HCT116 (cell line): ENCODE results near the gene REN. TPM values are rescaled to one million over a fixed set of nuclear protein-coding genes. Genes with fewer than 3 reads are reported as not detected.

ENCODE experiments used
- ATAC-seq: fragments of 200-7000 bp; cut with Tn5 transposase; 2 replicates; pipeline ENCODE4 v1.9.1; 2020; ENCODE audit warnings: mild to moderate bottlenecking, moderate library complexity
- BruUV-seq: library from RNA; stranded (reverse); fragments of 400-500 nt; replicated peaks from 2 replicates; lab custom pipeline; 2021; lab: Mats Ljungman, UMichigan
- CTCF ChIA-PET: fragments of 300-600 bp; sonication (Branson Sonifier 250); formaldehyde crosslinking; loops from one replicate; lab custom pipeline; 2021; ENCODE audit warnings: antibody characterized with exemption; lab: Charles Lee
- POLR2A ChIA-PET: fragments of 300-600, 350-600 bp; sonication (Branson Sonifier 250); formaldehyde crosslinking; loops from one replicate; lab custom pipeline; 2021; ENCODE audit warnings: antibody characterized with exemption; lab: Charles Lee
- RAD21 ChIA-PET, 2 experiments: fragments of 300-600 bp; sonication (Branson Sonifier 250); formaldehyde crosslinking; loops; one replicate each; lab custom pipeline; 2023; ENCODE audit warnings: low total read pairs in 2 of 2; ENCODE audit not compliant: uncharacterized antibody in 2 of 2, unreplicated experiment in 2 of 2, low non-redundant PET in 1 of 2; lab: Charles Lee
- DNase-seq: peaks from one replicate; pipeline ENCODE4 v3.0.0-alpha.2; 2010; ENCODE audit warnings: low read depth, low spot score
- H2AFZ ChIP-seq: fragments of 200-600 bp; shearing (Covaris generic), sonication (generic); 2 replicates; pipeline ENCODE4 v1.6.1; 2017; ENCODE audit warnings: low read depth, mixed run types, mixed read lengths, antibody characterized with exemption, low read length; ENCODE audit not compliant: poor library complexity, severe bottlenecking
- H3K27ac ChIP-seq: 2 replicates; pipeline ENCODE4 v1.5.1; 2012; ENCODE audit warnings: low read depth, low read length
- H3K27me3 ChIP-seq: fragments of 200-600 bp; sonication (generic); 2 replicates; pipeline ENCODE4 v1.6.1; 2016; ENCODE audit warnings: mixed run types, low read length, mixed read lengths; ENCODE audit not compliant: insufficient read depth
- H3K36me3 ChIP-seq, 2 experiments: fragments of 200-500 bp in 1 of 2; fragments of 200-600 bp in 1 of 2; sonication (Bioruptor generic) in 1 of 2; sonication (generic) in 1 of 2; 2 replicates each; pipeline versions ENCODE4 v1.5.1 to v1.6.1; 2014 to 2016; ENCODE audit warnings: low read length in 2 of 2, inconsistent platforms in 1 of 2, mixed read lengths in 1 of 2, mixed run types in 1 of 2; ENCODE audit not compliant: insufficient read depth in 2 of 2, control insufficient read depth in 1 of 2
- H3K4me1 ChIP-seq, 2 experiments: fragments of 200-600 bp in 1 of 2; sonication (generic) in 1 of 2; 2 replicates each; pipeline versions ENCODE4 v1.5.1 to v1.6.1; 2012 to 2017; ENCODE audit warnings: low read length in 2 of 2, inconsistent platforms in 1 of 2, mild to moderate bottlenecking in 1 of 2, mixed read lengths in 1 of 2, mixed run types in 1 of 2, moderate library complexity in 1 of 2; ENCODE audit not compliant: insufficient read depth in 2 of 2, control insufficient read depth in 1 of 2
- H3K4me2 ChIP-seq: fragments of 200-600 bp; sonication (generic); 2 replicates; pipeline ENCODE4 v1.6.1; 2017; ENCODE audit warnings: mixed run types, low read length, mixed read lengths
- H3K4me3 ChIP-seq, 2 experiments: fragments of 200-600 bp in 1 of 2; sonication (generic) in 1 of 2; replicated peaks in 1 of 2; 2 replicates each; pipeline ENCODE4 v1.5.1; 2011 to 2016; ENCODE audit warnings: low read length in 2 of 2, control low read depth in 1 of 2, low read depth in 1 of 2, mild to moderate bottlenecking in 1 of 2, mixed read lengths in 1 of 2, mixed run types in 1 of 2
- H3K79me2 ChIP-seq: fragments of 200-600 bp; sonication (generic); 2 replicates; pipeline ENCODE4 v1.6.1; 2017; ENCODE audit warnings: mild to moderate bottlenecking, mixed run types, low read length, moderate library complexity, mixed read lengths; ENCODE audit not compliant: insufficient read depth
- H3K9ac ChIP-seq: fragments of 200-600 bp; sonication (generic); 2 replicates; pipeline ENCODE4 v1.6.1; 2016; ENCODE audit warnings: low read length, mixed read lengths
- H3K9me2 ChIP-seq: fragments of 200-600 bp; sonication (generic), shearing (Covaris generic); 2 replicates; pipeline ENCODE4 v1.6.1; 2017; ENCODE audit warnings: mixed run types, mild to moderate bottlenecking, moderate library complexity; ENCODE audit not compliant: insufficient read depth
- H3K9me3 ChIP-seq, 2 experiments: fragments of 200-500 bp in 1 of 2; fragments of 200-600 bp in 1 of 2; sonication (Bioruptor generic) in 1 of 2; sonication (generic) in 1 of 2; 2 replicates each; pipeline ENCODE4 v1.6.1; 2014 to 2017; ENCODE audit warnings: low read length in 2 of 2, mixed read lengths in 2 of 2, inconsistent platforms in 1 of 2, low read depth in 1 of 2, mild to moderate bottlenecking in 1 of 2, mixed run types in 1 of 2, moderate library complexity in 1 of 2; ENCODE audit not compliant: control insufficient read depth in 1 of 2, insufficient read depth in 1 of 2
- H4K20me1 ChIP-seq: fragments of 200-600 bp; sonication (generic), shearing (Covaris generic); 2 replicates; pipeline ENCODE4 v1.6.1; 2017; ENCODE audit warnings: mixed run types, mild to moderate bottlenecking, moderate library complexity; ENCODE audit not compliant: insufficient read depth
- CEBPB ChIP-seq: IDR thresholded peaks from 2 replicates; pipeline ENCODE4 v1.6.1; 2012; ENCODE audit warnings: low read depth
- CTCF ChIP-seq, 3 experiments: fragments of 200-600 bp in 1 of 3; sonication (generic) in 1 of 3; IDR thresholded peaks in 2 of 3; conservative IDR thresholded peaks in 1 of 3; 2 replicates each; pipeline ENCODE4 v1.5.1; 2012 to 2017; ENCODE audit warnings: low read depth in 2 of 3, low read length in 2 of 3, antibody characterized with exemption in 1 of 3, borderline replicate concordance in 1 of 3, control low read depth in 1 of 3, mild to moderate bottlenecking in 1 of 3, mixed read lengths in 1 of 3, mixed run types in 1 of 3, moderate library complexity in 1 of 3; ENCODE audit not compliant: insufficient read depth in 1 of 3
- EGR1 ChIP-seq: IDR thresholded peaks from 2 replicates; pipeline ENCODE4 v1.6.1; 2012; ENCODE audit warnings: low read depth
- EZH2 ChIP-seq: fragments of 200-600 bp; sonication (generic); IDR thresholded peaks from 2 replicates; pipeline ENCODE4 v1.6.1; 2017; ENCODE audit warnings: antibody characterized with exemption, mixed run types
- EZH2phosphoT487 ChIP-seq: fragments of 200-600 bp; IDR thresholded peaks from 2 replicates; pipeline ENCODE4 v1.6.1; 2018; ENCODE audit warnings: antibody characterized with exemption, borderline replicate concordance
- FOSL1 ChIP-seq: IDR thresholded peaks from 2 replicates; pipeline ENCODE4 v1.6.1; 2012; ENCODE audit warnings: low read depth
- JUND ChIP-seq: IDR thresholded peaks from 2 replicates; pipeline ENCODE4 v1.6.1; 2012
- POLR2A ChIP-seq: IDR thresholded peaks from 2 replicates; pipeline ENCODE4 v1.7.0; 2011; ENCODE audit warnings: borderline replicate concordance; ENCODE audit not compliant: insufficient read depth, insufficient read length; ENCODE audit errors: extremely low read depth
- POLR2AphosphoS5 ChIP-seq: IDR thresholded peaks from 2 replicates; pipeline ENCODE4 v1.6.1; 2011; ENCODE audit warnings: mild to moderate bottlenecking, low read depth, low read length, moderate library complexity
- RAD21 ChIP-seq: IDR thresholded peaks from 2 replicates; pipeline ENCODE4 v1.6.1; 2012; ENCODE audit warnings: low read depth, mild to moderate bottlenecking
- ZNF274 ChIP-seq: fragments of 200-500 bp; sonication (Bioruptor generic); IDR thresholded peaks from 2 replicates; pipeline ENCODE4 v1.6.1; 2014; ENCODE audit warnings: mild to moderate bottlenecking, low read depth, low read length, inconsistent platforms
- intact Hi-C: fragments of 100-400 bp; cut with micrococcal nuclease; formaldehyde crosslinking; loops from 2 replicates; pipeline ENCODE4 v1.10.0; 2022
- total RNA-seq: library from RNA; stranded (reverse); gene quantifications from one replicate; pipeline ENCODE4 v1.2.1, GENCODE V29; 2021; ENCODE audit not compliant: unreplicated experiment
- TF ChIP-seq, protein P1 (sequence below): IDR thresholded peaks from 2 replicates; pipeline ENCODE4 v1.6.1; 2012

Gene REN
- total RNA-seq, 1 experiment from 2014 or later, result 0.47 TPM

GRCh38 chr1:204126956-204127355 lies 39.2 kb downstream of the REN start:
- Histone ChIP-seq H3K9me3 (no peaks in the 10 kb centered on the region), H3K36me3 (no peaks in the 10 kb centered on the region; a peak in 1 of 4 replicates), H2AFZ (no peak overlapping the region), H3K9ac (no peak overlapping the region), H3K27ac (no peak overlapping the region), H3K27me3 (no peaks in the 10 kb centered on the region), H4K20me1 (no peaks in the 10 kb centered on the region), H3K4me1 (peaks cover 21 to 44% of the 10 kb centered on the region in 2 experiments), H3K4me2 (no peak overlapping the region), H3K79me2 (no peaks in the 10 kb centered on the region), H3K4me3 (no peak overlapping the region), H3K9me2 (no peaks in the 10 kb centered on the region)
- BruUV-seq, result no TSS peak
- DNase-seq (no peak), ATAC-seq (no peak)
- no peak for TF ChIP-seq FOSL1
- TF ChIP-seq CTCF (IDR thresholded peaks at IDR 0.05 in 2 of 3, conservative IDR thresholded peaks at IDR 0.05 in 1 of 3; ENCODE audit: borderline replicate concordance in 1 of 3, insufficient read depth in 1 of 3, low read depth in 2 of 3, low read length in 2 of 3), result no peak
- intact Hi-C loops, result loop anchor here (1.0 to 2.0 kb wide), 3 partner anchors 54 to 266 kb away; partner anchors contain the start of genes SNRPE and SOX13
- CTCF ChIA-PET, result interaction anchor here (0.6 to 7.6 kb wide), 4 partner anchors 15 to 266 kb away, joined by 3 to 246 read pairs (median 10); partner anchors contain the start of genes ETNK2 and SNRPE
- POLR2A ChIA-PET, result interaction anchor here (2.4 kb wide), 1 partner anchor 256 kb away, joined by 14 read pairs; no protein-coding TSS in a partner anchor
- RAD21 ChIA-PET, result interaction anchor here (0.6 to 1.1 kb wide), 4 partner anchors 53 to 256 kb away, joined by 4 to 7 read pairs (median 6); no protein-coding TSS in a partner anchor

GRCh38 chr1:204126386-204126785 lies 39.8 kb downstream of the REN start:
- ChIA-PET POLR2A (no interaction called here), RAD21 (no interaction called here), CTCF (interaction anchor here (3.0 to 7.6 kb wide), 2 partner anchors 14 to 254 kb away, joined by 16 to 246 read pairs; no protein-coding TSS in a partner anchor)
- intact Hi-C loops, result loop anchor here (2.0 kb wide), 1 partner anchor 54 kb away; the partner anchor contains the start of gene SOX13
- Histone ChIP-seq H3K36me3 (no peaks in the 10 kb centered on the region; a peak in 1 of 4 replicates), H3K79me2 (no peaks in the 10 kb centered on the region), H3K27me3 (no peaks in the 10 kb centered on the region), H2AFZ (no peak overlapping the region), H3K27ac (no peak overlapping the region), H3K4me1 (peaks cover 16 to 38% of the 10 kb centered on the region in 2 experiments), H3K4me2 (no peak overlapping the region), H3K9ac (no peak overlapping the region), H3K9me3 (no peaks in the 10 kb centered on the region), H4K20me1 (no peaks in the 10 kb centered on the region), H3K9me2 (no peaks in the 10 kb centered on the region), H3K4me3 (no peak overlapping the region)
- ATAC-seq, result no peak
- no TSS peak for BruUV-seq
- DNase-seq, result no peak
- TF ChIP-seq POLR2A (no peak), ZNF274 (no peak), EZH2phosphoT487 (no peak), CEBPB (no peak), EZH2 (no peak), CTCF (IDR thresholded peaks at IDR 0.05 in 2 of 3, conservative IDR thresholded peaks at IDR 0.05 in 1 of 3; ENCODE audit: borderline replicate concordance in 1 of 3, insufficient read depth in 1 of 3, low read depth in 2 of 3, low read length in 2 of 3) (no peak), POLR2AphosphoS5 (no peak), FOSL1 (no peak), EGR1 (no peak), JUND (no peak), RAD21 (no peak)
- TF ChIP-seq, protein P1, sequence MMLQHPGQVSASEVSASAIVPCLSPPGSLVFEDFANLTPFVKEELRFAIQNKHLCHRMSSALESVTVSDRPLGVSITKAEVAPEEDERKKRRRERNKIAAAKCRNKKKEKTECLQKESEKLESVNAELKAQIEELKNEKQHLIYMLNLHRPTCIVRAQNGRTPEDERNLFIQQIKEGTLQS, result no peak
